Endodermal cell (in vitro differentiated cells): ENCODE measurements around the gene KMT5B. TPM values are rescaled to one million over a fixed set of nuclear protein-coding genes. Genes with fewer than 3 reads are reported as not detected.

Source experiments
- DNase-seq: peaks from one replicate; pipeline ENCODE4 v3.0.0-alpha.2; 2017
- H3K27ac ChIP-seq: 2 replicates; pipeline ENCODE4 v1.5.1; 2013; ENCODE audit warnings: mild to moderate bottlenecking, low read depth, low read length, moderate library complexity
- H3K27me3 ChIP-seq: 2 replicates; pipeline ENCODE4 v1.6.1; 2013; ENCODE audit warnings: mild to moderate bottlenecking, low read length, moderate library complexity; ENCODE audit not compliant: insufficient read depth, control insufficient read depth, poor library complexity, severe bottlenecking
- H3K36me3 ChIP-seq: 2 replicates; pipeline ENCODE4 v1.7.0; 2013; ENCODE audit warnings: mild to moderate bottlenecking, low read length, moderate library complexity; ENCODE audit not compliant: control insufficient read depth, insufficient read depth
- H3K4me1 ChIP-seq: one replicate; pipeline ENCODE4 v1.7.0; 2013; ENCODE audit warnings: low read length; ENCODE audit not compliant: control insufficient read depth, insufficient read depth
- H3K4me3 ChIP-seq: 2 replicates; pipeline ENCODE4 v1.5.1; 2013; ENCODE audit warnings: mild to moderate bottlenecking, low read length, moderate library complexity
- H3K9ac ChIP-seq: 2 replicates; pipeline ENCODE4 v1.6.1; 2013; ENCODE audit warnings: mild to moderate bottlenecking, low read length, moderate library complexity; ENCODE audit not compliant: poor library complexity, severe bottlenecking; ENCODE audit errors: extremely low read depth
- H3K9me3 ChIP-seq: 2 replicates; pipeline ENCODE4 v1.6.1; 2013; ENCODE audit warnings: mild to moderate bottlenecking, low read length, moderate library complexity; ENCODE audit not compliant: control insufficient read depth
- H3K27ac Mint-ChIP-seq: 2 replicates; pipeline ENCODE4 v1.8.0; 2020; ENCODE audit warnings: mixed read lengths
- H3K27me3 Mint-ChIP-seq: 2 replicates; pipeline ENCODE4 v1.8.0; 2021; ENCODE audit warnings: mild to moderate bottlenecking, mixed read lengths; ENCODE audit not compliant: insufficient read depth
- H3K36me3 Mint-ChIP-seq: 2 replicates; pipeline ENCODE4 v1.8.0; 2020; ENCODE audit warnings: low read depth, mixed read lengths
- H3K4me1 Mint-ChIP-seq: 2 replicates; pipeline ENCODE4 v1.8.0; 2020; ENCODE audit warnings: mixed read lengths
- H3K4me3 Mint-ChIP-seq: 2 replicates; pipeline ENCODE4 v1.8.0; 2020; ENCODE audit warnings: mild to moderate bottlenecking, moderate library complexity, mixed read lengths
- H3K9me3 Mint-ChIP-seq: 2 replicates; pipeline ENCODE4 v1.8.0; 2020; ENCODE audit warnings: mild to moderate bottlenecking, mixed read lengths
- CTCF ChIP-seq: fragments of 200-600 bp; sonication (generic); conservative IDR thresholded peaks from 2 replicates; pipeline ENCODE4 v1.5.0; 2021; ENCODE audit warnings: antibody characterized with exemption, mild to moderate bottlenecking
- WGBS, 2 experiments: methylation state at CpG; one replicate each; pipeline versions ENCODE4 v1.1.5 to v1.1.7; 2013; ENCODE audit warnings: missing lambda C conversion rate in 2 of 2, mixed read lengths in 1 of 2; ENCODE audit not compliant: insufficient coverage in 1 of 2, insufficient read length in 1 of 2; 5-methylcytosine and 5-hydroxymethylcytosine counted together
- total RNA-seq, 2 donors: library from RNA; stranded (reverse); fragmentation: NEBNext Ultra II Directional in 1 of 2; extraction: Animal tissue kit (Norgen Biotek cat#: 25700) in 1 of 2; gene quantifications; 2 replicates in 1 of 2; 3 replicates in 1 of 2; pipeline ENCODE4 v1.2.1, GENCODE V29; 2021

The KMT5B gene
- total RNA-seq, 2 donors from 2014 or later: 53.3 to 62.3 TPM

GRCh38 chr11:68221406-68221805 lies 8.3 kb upstream of the KMT5B start:
- Histone ChIP-seq H3K4me1 (no peaks in the 10 kb centered on the region), H3K27ac (no peak overlapping the region), H3K27me3 (no peaks in the 10 kb centered on the region), H3K9me3 (no peaks in the 10 kb centered on the region), H3K9ac (no peak overlapping the region), H3K36me3 (no peaks in the 10 kb centered on the region), H3K4me3 (no peak overlapping the region)
- H3K27ac Mint-ChIP-seq: no peak overlapping the region
- H3K27me3 Mint-ChIP-seq: peaks cover 24% of the 10 kb centered on the region
- WGBS, 2 experiments: 87 to 93% methylated on average over 4 to 5 of the region's 5 CpGs
- H3K36me3 Mint-ChIP-seq: no peaks in the 10 kb centered on the region
- peaks cover 2% of the 10 kb centered on the region for H3K9me3 Mint-ChIP-seq
- TF ChIP-seq CTCF: no peak
- no peak overlapping the region for H3K4me3 Mint-ChIP-seq
- H3K4me1 Mint-ChIP-seq: no peaks in the 10 kb centered on the region
- no peak for DNase-seq

- WGBS, 2 experiments: 89 to 92% methylated on average over 18 to 22 of the region's 22 CpGs
- no peaks in the 10 kb centered on the region for H3K9me3 Mint-ChIP-seq
- Histone ChIP-seq H3K9me3 (no peaks in the 10 kb centered on the region), H3K9ac (no peak overlapping the region), H3K4me3 (no peak overlapping the region), H3K27ac (no peak overlapping the region), H3K27me3 (no peaks in the 10 kb centered on the region), H3K4me1 (no peaks in the 10 kb centered on the region), H3K36me3 (no peaks in the 10 kb centered on the region)
- no peak overlapping the region for H3K4me3 Mint-ChIP-seq
- H3K27me3 Mint-ChIP-seq: peaks cover 30% of the 10 kb centered on the region
- peaks cover 9% of the 10 kb centered on the region for H3K4me1 Mint-ChIP-seq
- no peaks in the 10 kb centered on the region for H3K36me3 Mint-ChIP-seq
- H3K27ac Mint-ChIP-seq: no peak overlapping the region
- no peak for TF ChIP-seq CTCF
- DNase-seq: no peak
Observed at GRCh38 chr11:68216171-68216938, 3.3 kb upstream of the KMT5B start.

- Histone ChIP-seq H3K4me3 (no peak overlapping the region), H3K9me3 (no peaks in the 10 kb centered on the region), H3K27me3 (no peaks in the 10 kb centered on the region), H3K4me1 (no peaks in the 10 kb centered on the region), H3K9ac (no peak overlapping the region), H3K27ac (no peak overlapping the region), H3K36me3 (no peaks in the 10 kb centered on the region)
- H3K36me3 Mint-ChIP-seq: no peaks in the 10 kb centered on the region
- TF ChIP-seq CTCF: no peak
- 89 to 91% methylated on average over 4 to 6 of the region's 6 CpGs for WGBS, 2 experiments
- H3K27me3 Mint-ChIP-seq: peaks cover 30% of the 10 kb centered on the region
- no peaks in the 10 kb centered on the region for H3K9me3 Mint-ChIP-seq
- DNase-seq: no peak
- H3K27ac Mint-ChIP-seq: no peak overlapping the region
- H3K4me1 Mint-ChIP-seq: peaks cover 13% of the 10 kb centered on the region
- peak overlapping the region; percentile 80 for H3K4me3 Mint-ChIP-seq
Observed at GRCh38 chr11:68215524-68216170, 2.6 kb upstream of the KMT5B start.
